Measurements from ENCODE around the gene CFD. TPM values are rescaled to one million over a fixed set of nuclear protein-coding genes. Genes with fewer than 3 reads are reported as not detected.

Gene CFD
- total RNA-seq, 2 donors from 2014 or later = 0.38 to 1.1 TPM

- TF ChIP-seq CTCF (conservative IDR thresholded peaks at IDR 0.05) = no peak
- Histone ChIP-seq H3K36me3 (ENCODE audit: control insufficient read depth, insufficient read depth, low read length) (no peaks in the 10 kb centered on the region), H3K27me3 (ENCODE audit: control insufficient read depth, insufficient read depth, low read length, poor library complexity, severe bottlenecking) (no peaks in the 10 kb centered on the region), H3K9ac (ENCODE audit: extremely low read depth, low read length, poor library complexity, severe bottlenecking) (peak overlapping the region; percentile 53), H3K4me1 (ENCODE audit: control insufficient read depth, insufficient read depth, low read length) (no peaks in the 10 kb centered on the region), H3K27ac (ENCODE audit: low read depth, low read length) (peak overlapping the region; percentile 85), H3K4me3 (ENCODE audit: low read length) (peak overlapping the region; percentile 60), H3K9me3 (ENCODE audit: control insufficient read depth, low read length) (no peaks in the 10 kb centered on the region)
- Mint-ChIP-seq H3K9me3 (no peaks in the 10 kb centered on the region), H3K36me3 (ENCODE audit: low read depth) (peaks cover 8% of the 10 kb centered on the region), H3K4me1 (peaks cover 3% of the 10 kb centered on the region), H3K27me3 (ENCODE audit: insufficient read depth) (no peaks in the 10 kb centered on the region), H3K4me3 (peak overlapping the region; percentile 63), H3K27ac (no peak overlapping the region)
- peak; percentile 83 for DNase-seq
- 0% methylated on average over 5 to 53 of the region's 64 CpGs for WGBS, 2 experiments (ENCODE audit: insufficient coverage in 1 of 2, insufficient read length in 1 of 2)
These were observed 38.1 kb upstream of the CFD start for GRCh38 chr19:821231-821824.

DNA sequence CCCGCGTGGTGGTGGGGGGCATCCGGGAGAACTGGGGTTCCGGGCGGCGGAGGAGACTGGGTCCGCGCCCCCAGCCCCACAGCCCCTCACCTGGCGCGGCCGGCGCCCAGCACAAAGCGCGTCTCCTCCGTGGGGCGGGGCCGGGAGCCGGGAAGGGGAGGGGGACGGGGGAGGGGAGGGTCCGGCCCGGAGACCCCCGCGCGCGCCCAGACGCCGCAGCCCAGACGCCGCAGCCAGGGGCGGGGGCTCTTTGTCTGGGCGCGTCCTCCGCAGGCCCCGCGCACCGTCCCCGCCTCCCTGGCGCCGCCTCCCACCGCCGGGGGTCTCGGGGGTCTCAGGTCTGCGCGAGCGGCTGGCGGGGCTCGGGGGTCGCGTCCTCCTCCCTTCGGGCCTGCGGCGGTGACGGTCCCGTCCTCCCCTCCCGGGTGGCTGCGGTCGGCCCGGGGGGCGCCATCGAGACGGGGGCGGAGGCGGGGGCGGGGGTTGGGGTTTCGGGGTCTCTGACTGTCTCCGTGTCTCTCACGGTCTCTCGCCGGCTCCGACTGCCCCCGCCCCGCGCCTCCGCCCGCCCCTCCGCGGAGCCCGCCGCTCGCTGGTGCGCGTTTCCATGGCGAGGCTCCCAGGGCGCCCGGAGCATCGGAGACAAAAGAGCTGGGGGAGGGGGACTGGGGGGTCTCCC is 37.5 kb upstream of the CFD start, which contains the start of gene PLPPR3:
TSS of gene PLPPR3 (minus strand) at position 131 of the 679 bp plus-strand sequence. CDS start 396 bp downstream, outside the sequence.
- TF ChIP-seq CTCF (conservative IDR thresholded peaks at IDR 0.05) = no peak
- WGBS, 2 experiments (ENCODE audit: insufficient coverage in 1 of 2, insufficient read length in 1 of 2) = 0% methylated on average over 52 of the region's 86 CpGs; no CpG with 5 or more reads in 1 of the 2 experiments
- no peak within 1 kb of the TSS for H3K27ac Mint-ChIP-seq
- Histone ChIP-seq H3K9me3 (ENCODE audit: control insufficient read depth, low read length) (no peaks in the 10 kb centered on the region), H3K9ac (ENCODE audit: extremely low read depth, low read length, poor library complexity, severe bottlenecking) (peak within 1 kb of the TSS; percentile 53), H3K27me3 (ENCODE audit: control insufficient read depth, insufficient read depth, low read length, poor library complexity, severe bottlenecking) (no peaks in the 10 kb centered on the region), H3K4me1 (ENCODE audit: control insufficient read depth, insufficient read depth, low read length) (no peaks in the 10 kb centered on the region), H3K4me3 (ENCODE audit: low read length) (peak within 1 kb of the TSS; percentile 80), H3K36me3 (ENCODE audit: control insufficient read depth, insufficient read depth, low read length) (no peaks in the 10 kb centered on the region), H3K27ac (ENCODE audit: low read depth, low read length) (peak within 1 kb of the TSS; percentile 85)
- H3K27me3 Mint-ChIP-seq (ENCODE audit: insufficient read depth) = no peaks in the 10 kb centered on the region
- H3K36me3 Mint-ChIP-seq (ENCODE audit: low read depth) = peaks cover 3% of the 10 kb centered on the region
- peaks cover 3% of the 10 kb centered on the region for H3K4me1 Mint-ChIP-seq
- H3K4me3 Mint-ChIP-seq = peak within 1 kb of the TSS; percentile 63
- no peaks in the 10 kb centered on the region for H3K9me3 Mint-ChIP-seq
- DNase-seq = peak; percentile 88

DNA sequence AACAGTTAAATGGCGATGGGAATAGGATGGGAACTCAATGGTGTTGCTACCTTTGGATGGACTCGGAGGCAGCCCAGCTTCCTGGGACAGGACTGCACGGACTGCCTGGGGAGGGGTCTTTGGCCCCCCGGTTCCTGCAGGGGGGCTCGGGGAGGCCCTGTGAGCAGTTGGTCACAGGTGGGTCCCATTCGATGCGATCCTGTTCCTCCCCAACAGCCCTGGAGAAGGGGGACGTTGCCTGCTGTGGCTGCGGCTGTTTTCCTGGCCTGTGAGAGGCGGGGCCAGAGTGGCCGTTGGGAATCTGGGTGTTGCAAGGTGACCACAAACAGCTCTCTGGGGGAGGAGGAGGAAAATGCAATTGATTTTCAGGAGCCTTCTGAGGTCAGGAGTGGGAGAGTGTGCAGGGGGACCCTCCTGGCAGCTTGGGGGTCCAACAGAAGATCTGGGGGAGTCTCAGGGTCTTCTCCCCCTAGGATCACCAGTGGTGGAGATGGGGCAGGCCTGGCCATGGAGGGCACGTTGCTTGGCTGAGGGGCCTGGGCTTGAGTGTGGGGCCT is 35.8 kb upstream of the CFD start:
- 64 to 78% methylated on average over 7 to 12 of the region's 12 CpGs for WGBS, 2 experiments (ENCODE audit: insufficient coverage in 1 of 2, insufficient read length in 1 of 2)
- H3K4me3 Mint-ChIP-seq = peak overlapping the region; percentile 63
- H3K9me3 ChIP-seq (ENCODE audit: control insufficient read depth, low read length) = no peaks in the 10 kb centered on the region
- H3K27ac ChIP-seq (ENCODE audit: low read depth, low read length) = no peak overlapping the region
- peaks cover 3% of the 10 kb centered on the region for H3K4me1 Mint-ChIP-seq
- peak overlapping the region; percentile 63 for H3K27ac Mint-ChIP-seq
- no peaks in the 10 kb centered on the region for H3K27me3 ChIP-seq (ENCODE audit: control insufficient read depth, insufficient read depth, low read length, poor library complexity, severe bottlenecking)
- no peaks in the 10 kb centered on the region for H3K27me3 Mint-ChIP-seq (ENCODE audit: insufficient read depth)
- no peaks in the 10 kb centered on the region for H3K36me3 ChIP-seq (ENCODE audit: control insufficient read depth, insufficient read depth, low read length)
- no peak overlapping the region for H3K9ac ChIP-seq (ENCODE audit: extremely low read depth, low read length, poor library complexity, severe bottlenecking)
- H3K4me3 ChIP-seq (ENCODE audit: low read length) = no peak overlapping the region
- peak; percentile 76 for DNase-seq
- no peaks in the 10 kb centered on the region for H3K36me3 Mint-ChIP-seq (ENCODE audit: low read depth)
- H3K9me3 Mint-ChIP-seq = no peaks in the 10 kb centered on the region
- H3K4me1 ChIP-seq (ENCODE audit: control insufficient read depth, insufficient read depth, low read length) = no peaks in the 10 kb centered on the region
- no peak for TF ChIP-seq CTCF (conservative IDR thresholded peaks at IDR 0.05)
